GM21367 (cell line): ENCODE measurements around the gene CCL13.

ENCODE experiments used
- ATAC-seq: cut with Tn5 transposase; IDR thresholded peaks from one replicate; pipeline ENCODE4 v1.9.1; 2021; ENCODE audit not compliant: unreplicated experiment

Gene CCL13

DNA sequence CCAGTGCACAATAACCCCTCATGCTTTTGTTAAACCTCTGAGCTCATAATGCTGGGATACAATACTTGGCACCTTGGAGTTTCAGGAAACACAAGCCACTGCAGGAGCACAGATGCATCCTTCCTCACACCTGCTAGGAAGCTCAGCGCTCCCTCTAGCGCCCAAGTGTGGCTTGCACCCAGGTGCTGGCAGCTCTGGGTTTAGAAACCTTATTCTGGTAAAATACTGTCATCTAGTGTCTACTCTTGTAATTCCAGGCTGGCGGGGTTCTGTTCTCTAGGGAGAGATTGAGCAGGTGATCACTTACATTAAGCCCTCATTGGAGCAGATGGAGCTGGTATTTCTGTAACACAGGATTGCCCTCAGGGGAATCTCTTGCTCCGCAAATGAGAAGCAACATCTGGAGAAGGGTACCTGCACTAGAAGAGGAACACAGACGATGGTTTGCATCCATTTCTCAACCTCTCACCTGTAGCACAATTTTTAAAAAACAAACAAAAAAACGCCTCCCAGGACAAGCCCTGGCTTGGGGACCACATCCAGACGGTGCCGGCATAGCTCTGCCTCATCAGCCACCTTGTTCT, 5.3 kb downstream of the CCL13 start:
- ATAC-seq, result no peak

DNA sequence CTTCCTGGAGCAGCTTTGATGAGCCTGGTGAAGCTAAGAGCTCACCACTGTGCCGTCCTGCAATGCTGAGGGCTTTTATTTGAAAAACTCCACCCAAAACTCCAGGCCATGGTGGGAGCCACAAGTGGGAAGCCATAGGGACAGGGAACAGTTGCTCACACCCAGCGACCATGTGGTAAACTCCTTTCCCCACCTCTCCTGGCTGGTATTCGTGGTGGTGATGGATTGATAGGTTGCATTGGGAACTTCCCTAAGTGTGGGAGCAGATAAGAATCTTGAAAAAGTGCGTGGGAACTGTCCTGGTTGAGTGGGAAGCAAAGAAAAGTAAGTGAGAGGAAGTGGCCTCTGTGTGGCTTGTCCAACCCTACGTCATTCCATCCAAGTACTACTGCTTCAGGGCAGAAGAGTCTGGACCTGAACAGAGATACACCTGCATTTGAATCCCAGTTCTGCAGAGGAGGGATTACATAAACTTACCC, 6.9 kb downstream of the CCL13 start, which contains the start of gene CCL1:
Gene CCL1, minus strand, starts transcription at position 51 of the 479 bp plus-strand sequence. CDS start 72 bp downstream, outside the sequence.
- no peak for ATAC-seq

DNA sequence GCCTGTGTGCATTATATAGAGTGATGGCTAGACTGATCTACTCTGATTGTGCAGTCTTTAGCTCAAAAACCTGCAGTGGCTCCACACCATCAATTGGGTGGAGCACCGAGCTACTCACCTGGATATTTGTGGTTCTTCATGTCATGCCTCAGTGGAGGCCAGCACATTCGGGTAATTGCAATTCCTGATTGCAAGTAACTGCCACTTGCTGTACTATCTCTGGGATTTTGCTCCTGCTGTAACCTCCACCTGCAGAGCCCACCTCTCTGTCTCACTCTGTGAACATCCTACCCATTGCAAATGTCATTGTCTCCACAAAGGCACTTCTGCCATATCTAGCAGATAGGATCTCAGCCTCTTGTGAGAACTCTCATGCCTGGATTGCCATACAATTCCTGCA, 8.5 kb downstream of the CCL13 start:
- no peak for ATAC-seq

DNA sequence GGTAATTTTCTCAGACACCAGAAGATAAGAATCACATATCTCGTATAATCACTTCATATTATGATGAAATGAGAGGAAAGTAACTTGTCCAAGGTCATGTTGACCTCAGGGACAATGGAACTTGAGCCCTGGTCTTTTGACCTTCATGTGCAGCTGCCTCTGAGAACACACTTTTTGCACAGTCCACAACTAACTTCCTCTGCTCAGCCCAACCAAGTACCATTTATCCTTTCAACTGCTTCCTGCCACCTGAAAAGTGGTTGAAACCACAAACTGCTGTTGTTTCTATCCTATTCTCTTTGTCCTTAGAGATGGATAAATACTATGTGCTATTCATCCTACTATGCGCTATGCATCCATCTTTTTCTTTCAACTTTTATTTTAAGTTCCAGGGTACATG, 9.1 kb downstream of the CCL13 start:
- ATAC-seq, result no peak

DNA sequence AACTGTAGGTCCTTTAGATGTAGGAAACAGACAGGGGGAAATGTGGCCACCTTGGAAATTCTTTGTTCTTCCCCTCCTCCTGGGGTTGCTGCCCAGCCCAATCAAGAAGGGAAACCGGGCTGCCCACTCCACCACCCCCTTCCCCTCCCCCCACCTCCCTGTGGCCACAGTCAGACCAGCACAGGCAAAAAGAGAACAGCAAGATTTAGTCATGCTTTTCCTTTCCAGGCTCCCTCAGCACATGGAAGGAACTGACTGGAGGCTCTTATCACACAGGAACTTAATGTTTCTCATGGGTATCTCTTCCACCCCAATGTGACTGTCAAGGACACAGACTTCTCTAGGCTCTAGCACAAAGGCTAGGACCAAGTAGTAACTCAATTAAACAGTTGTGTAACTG, 9.7 kb downstream of the CCL13 start:
- no peak for ATAC-seq

DNA sequence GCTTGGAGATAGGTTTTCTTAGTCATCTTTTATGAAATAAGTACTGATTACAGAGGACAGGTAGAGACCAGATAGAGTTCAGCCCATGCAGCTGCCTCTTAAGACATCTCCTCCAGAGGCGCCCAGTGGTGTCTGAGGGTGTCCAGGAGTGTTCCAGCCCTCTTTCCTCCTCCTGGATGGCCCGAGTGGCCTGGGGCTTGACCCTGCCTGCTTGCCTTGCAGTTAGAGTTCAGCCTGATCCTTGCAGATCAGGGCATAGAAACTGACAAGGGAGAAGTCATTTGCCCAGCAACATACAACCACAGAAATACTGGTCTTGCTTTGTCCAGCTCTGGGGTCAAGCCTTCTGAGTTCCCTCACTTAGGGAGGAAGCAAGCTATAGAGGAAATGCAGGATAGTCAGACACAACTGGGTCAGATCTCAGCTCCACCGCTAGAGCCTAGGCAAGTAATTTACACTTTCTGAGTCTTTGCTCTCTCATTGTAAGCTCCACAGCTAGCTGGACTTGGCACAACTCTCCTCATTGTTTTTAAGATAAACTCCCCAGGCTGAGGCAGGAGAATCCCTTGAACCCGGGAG, 10.3 kb downstream of the CCL13 start:
- no peak for ATAC-seq

DNA sequence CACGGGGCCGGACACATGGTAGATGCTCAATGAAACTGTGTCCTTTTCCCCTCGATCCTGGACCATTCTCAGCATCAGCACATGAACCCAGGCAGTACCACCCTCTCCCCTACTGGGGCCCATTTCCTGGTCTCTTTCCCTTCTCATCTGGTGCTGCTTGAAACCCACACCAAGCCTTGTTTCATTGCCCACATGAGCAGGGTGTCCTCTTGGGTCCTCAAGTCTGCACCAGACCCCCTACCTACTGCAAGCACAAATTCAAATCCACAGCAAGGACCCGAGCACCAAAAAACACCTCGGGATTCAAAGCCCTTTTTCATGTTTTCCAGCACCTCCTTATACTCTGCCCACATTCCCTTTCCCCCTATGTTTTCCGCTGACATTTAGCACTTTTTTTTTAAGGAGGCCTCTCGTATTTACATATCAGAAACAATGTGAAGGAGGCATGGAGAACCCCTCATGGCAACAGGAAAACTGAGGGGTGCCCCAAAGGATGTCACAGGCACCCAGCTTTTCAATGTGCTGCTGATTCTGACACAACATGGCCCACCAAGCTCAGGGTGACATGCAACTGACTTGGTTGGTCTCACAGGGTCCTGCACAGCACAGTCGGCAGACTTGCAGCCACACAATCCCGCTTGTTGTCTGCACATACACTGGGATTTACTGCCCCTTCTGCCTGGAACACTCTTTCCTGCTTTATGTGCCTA, 11.4 kb downstream of the CCL13 start:
- no peak for ATAC-seq

DNA sequence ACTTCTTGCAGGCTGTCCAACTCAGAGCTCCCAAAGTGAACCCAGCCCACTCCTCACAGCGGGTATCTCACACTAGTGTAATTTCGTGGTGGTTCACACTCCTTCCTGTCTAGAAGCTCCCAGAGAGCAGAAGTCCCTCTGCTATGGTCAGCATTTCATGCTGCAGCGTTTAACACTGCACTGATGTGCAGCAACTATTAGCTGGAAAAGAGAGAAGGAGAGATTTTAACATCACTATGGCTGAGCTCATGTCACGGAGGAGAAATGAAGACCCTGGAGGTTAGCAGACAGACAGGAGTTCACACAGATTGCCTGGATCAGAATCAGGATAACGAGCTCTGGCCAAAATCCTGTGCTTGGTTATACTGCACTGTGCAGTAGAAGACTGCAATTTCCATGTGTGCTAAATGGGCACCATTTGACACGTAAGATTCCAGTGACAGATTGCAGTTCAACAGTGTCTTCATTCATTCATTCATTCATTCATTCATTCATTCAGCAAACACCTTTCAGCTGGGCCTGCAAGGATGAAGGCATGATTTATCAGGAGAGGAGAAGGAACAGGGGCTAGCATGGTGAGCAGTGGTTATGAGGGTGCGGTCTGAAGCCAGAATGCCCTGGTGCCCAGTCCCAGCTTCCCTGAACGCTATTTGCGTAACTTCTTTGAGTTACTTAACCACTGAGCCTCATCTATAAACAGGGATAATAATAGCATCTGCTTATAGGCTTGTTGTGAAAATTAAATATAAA, 12.1 kb downstream of the CCL13 start:
- no peak for ATAC-seq

DNA sequence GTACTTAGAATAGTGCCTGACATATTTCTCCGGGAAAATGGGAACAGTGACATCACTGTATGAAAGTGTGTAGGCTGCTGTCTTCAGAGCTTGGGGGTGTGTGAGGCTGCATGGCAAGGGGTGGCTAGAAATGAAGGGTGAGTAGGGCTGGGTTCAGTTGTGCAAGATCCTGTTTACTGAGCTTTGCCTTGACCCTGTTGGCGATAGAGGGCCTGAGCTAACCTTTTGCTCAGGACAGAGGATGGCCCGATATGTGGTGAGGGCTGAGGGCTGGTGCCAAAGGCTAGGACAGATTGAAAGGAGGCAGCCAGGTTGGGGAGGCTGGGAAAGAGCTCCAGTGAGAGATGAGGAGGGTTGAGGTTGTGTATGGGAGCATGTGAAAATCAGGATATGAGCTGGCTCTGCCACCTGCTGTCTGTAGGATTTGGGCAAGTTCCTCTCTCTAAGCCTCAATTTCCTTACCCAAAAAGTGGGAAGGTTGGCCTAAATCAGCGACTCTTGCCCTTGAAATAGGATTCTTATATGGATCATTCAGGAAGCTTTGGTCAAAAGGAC, 12.7 kb downstream of the CCL13 start:
- ATAC-seq, result no peak

DNA sequence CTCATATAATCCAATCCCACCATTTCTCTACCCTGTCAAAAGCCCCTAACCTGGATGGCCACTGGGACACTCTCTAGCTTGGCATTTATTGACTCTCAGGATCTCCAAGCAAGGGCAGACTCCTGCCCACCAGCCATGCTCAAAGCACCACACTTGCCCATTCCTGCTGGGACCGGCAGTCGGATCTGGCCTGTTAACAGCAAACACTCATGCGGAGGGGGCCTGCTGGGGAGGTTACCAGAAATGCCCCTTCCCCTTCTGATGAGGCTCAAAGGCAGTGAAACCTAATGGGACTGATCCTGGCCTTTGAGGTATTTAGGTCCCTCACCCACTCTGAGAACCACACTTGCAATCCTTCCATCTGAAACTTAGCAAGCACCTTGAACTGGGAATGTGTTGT, 13.3 kb downstream of the CCL13 start:
- no peak for ATAC-seq

DNA sequence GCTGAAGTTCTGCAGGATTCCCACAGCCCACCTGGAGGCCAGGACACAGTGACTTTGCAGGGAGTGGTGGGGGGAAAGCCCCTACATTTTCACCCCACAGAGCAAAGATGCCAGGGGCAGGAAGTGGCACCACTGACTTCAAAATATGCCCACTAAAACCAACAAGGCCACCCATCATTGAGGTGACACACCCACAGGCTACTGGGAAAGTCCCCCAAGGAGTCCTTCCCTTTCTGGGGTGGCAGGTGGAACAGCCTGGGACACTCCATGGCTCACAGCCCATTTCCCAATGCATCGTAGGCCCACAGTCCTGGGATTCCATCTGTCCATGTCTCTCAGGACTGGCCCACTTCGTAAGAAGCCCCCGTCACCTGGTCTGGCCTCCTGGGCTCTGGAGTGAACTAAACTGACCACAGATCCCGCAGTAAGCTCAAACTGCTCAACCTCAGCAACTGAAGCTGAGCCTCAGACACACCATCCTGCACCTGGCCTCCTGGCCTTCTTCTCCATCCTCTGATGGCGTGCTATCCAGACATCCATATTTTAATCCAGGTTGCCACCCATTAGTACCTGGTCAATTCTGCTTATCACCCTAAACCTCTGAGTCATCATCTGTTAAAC, 14.2 kb downstream of the CCL13 start:
- no peak for ATAC-seq

DNA sequence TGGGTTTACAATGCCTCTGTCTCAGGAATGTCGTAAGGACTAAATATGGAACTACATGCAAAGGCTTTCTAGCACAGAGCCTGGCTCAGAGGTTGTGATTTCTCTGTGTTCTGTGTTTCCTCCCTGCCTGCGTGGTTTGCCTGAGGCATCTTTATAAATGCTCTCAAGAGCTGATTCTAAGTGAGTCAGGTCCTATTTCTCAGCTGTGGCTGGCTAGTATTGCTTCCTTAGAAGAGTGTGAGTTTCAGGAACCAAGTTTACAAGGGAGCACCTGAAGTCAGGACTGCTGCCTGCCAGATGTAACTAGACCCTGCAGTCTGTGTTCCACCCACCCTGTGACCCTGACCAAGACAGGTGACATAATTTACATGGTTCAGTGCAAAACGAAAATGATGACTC, 14.7 kb downstream of the CCL13 start:
- ATAC-seq, result no peak

DNA sequence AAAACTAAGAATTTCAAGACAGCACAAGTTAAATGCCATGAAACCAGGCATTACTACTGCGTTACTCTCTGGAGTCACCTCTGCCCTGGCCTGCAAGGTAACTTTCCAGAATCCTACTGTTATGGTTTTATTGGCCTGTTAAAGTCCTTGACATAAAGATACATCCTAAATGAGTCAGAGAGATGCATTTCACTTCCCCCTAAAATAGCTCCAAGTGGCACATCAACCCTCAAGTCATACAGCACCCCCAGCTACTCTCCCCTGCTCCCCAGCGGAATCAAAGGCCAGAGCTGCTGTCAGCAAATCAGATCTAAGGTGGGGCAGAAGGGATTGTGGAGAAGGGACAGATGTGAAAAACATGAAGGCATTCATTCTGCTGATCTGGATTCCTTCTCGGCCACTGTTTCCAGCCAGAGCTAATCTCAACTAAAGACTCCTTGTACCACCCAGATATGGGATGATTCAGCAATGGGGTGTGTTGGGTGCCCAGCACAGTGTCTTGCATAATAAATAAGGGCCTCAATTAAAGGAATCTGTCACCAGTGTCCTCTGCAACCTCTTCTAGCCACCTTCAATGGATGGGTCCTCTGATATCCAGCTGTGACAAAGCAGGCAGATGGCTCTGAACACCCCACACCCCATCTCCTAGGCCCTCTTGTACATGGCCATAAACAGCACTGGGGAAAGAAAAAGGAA, 15.3 kb downstream of the CCL13 start:
- ATAC-seq, result no peak

DNA sequence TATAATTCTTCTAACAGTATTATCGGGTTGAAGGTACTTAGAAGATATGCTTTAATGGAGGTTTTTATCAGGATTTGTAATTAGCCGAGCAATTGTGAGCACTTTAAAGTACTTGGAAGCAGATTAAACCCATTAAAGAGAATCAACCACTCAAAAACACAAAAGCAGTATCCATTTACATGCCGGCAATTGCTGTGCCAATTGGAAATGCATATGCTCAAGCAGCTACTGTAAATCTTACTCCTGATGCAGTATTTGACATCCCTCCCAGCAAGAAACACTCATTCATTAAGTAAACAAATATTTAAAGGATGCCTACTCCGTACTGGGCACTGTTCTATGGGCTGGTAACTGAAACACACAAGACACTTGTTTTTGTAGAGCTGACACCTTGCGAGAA, 18.2 kb downstream of the CCL13 start:
- no peak for ATAC-seq

DNA sequence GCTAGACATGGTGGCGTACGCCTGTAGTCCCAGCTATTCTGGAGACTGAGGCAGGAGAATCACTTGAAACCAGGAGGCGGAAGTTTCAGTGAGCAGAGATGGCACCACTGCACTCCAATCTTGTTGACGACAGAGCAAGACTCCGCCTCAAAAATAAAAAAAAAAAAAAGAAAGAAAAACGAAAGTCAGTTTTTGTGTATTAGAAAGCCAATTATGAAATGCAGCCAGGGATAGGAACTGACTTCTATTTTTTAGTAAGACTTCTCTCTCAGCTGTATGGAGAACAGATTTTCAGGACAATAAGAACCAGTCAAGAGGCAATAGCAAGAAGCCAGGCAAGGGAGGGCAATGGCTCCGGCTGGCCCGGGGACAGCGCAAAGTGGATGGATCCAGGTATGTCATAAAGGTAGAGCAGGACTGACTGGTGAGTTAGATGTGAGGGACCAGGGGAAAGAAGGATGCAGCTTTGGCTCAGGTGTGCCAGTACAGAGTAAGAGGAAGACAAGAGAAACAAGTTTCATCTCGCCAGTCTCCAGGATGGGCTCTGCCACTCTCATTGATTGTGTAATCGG, 19.2 kb downstream of the CCL13 start:
- ATAC-seq, result no peak

DNA sequence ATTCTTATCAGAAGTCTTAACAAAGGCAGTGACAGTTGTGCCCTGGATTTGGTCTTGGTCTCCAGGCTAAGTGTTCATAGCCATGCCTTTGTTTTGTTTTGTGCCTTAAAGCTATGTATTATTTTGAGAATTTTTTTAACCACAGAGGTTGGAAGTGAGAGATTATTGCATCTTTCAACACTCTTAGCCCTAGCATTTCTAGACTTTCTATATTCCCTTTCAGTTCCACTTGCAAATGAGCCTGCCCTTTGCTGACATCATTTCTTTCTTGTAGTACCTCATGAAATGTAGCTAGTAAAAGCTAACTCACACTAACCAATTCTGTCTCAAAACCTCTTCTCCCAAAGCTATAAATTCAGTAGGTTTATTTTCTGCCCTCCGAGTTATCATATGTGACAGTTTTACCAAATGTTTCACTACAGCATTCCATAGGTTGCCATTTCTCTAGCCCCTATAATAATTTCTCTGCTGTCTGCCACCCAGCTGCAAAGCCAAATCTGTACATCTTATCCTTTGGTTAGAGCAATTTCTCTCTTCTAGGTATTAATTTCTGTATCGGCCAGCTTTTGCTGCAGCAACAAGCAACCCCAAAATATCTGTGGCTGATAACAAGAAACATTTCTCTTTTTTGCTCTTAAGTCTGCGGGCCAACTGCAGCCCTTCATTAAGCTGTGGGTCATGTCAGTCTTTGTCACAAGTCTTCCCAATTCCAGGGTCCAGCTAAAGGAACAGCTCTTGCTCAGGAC, 21.0 kb downstream of the CCL13 start:
- no peak for ATAC-seq

DNA sequence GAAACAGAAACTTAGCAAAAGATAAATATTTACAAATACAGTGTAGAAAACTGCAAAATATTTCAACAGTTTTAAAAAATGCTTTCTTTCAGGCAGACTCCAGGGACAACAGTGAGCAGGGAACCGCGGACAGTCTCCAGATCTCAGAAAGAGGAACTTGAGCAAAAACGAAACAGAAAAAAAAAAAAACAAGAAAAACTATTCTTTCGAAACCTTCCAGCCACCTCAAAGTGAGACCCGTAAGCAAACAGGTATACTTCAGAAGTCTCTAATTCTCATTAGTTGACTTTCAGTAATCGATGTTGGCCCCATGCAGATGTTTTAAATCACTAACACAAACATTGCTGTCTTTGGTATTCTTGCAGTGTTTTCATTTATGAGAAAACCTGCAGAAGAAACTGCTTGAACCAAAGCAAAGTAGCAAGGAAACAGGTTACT, 22.4 kb downstream of the CCL13 start:
- peak; percentile 36 for ATAC-seq

DNA sequence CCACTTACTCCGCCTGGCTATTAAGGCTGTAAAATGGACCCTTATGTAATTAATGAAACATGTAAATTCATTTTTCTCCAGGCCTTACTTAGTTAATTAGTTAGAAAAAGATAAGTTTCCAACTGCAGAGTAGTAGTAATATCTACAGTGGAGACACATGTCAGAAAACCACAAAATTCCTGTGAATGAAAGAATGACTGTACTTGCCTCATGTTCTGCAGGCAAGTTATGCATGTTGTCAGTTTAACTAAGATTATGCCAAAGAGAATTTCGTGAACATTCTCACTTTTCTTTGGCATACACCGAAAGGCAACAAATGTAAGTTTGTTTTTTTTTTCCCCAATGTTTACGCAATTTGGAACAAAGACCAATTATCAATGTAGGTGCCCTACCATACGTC, 23.6 kb downstream of the CCL13 start:
- no peak for ATAC-seq

DNA sequence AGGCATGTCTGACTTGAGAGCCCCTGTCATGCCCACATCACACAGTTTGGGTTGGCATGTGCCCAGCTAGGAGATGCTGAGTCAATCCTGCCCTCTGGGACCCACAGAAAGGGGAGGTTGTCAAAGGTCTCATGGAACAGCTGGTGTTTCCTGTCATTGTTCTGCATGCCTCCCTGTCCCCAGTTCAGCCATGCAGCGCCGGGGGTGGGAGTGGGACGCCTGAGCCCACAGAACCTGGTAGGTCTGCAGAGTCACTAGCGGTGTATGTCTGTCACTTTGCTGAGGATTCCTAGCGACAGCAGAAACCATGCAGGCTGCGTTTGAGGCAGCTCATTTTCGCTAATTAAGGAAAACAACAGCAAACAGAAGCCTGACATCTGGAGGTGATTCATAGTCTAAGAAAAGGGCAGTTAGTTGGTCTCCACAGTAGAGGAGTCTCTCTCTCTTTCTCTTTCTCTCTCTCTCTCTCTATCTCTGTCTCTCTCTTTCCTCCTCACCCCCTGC, 26.4 kb downstream of the CCL13 start:
- no peak for ATAC-seq
